HepG2 (cell line): ENCODE measurements around the gene HCK. TPM values are rescaled to one million over a fixed set of nuclear protein-coding genes. Genes with fewer than 3 reads are reported as not detected.

Experiments used
- CCDC6 ChIP-seq: sonication (generic); formaldehyde crosslinking; IDR thresholded peaks from 2 replicates; pipeline ENCODE4 v1.8.1; 2022; ENCODE audit warnings: mild to moderate bottlenecking, missing genetic modification reagents, moderate library complexity
- MNT ChIP-seq: fragments of 450-650 bp; IDR thresholded peaks from 2 replicates; pipeline ENCODE4 v1.6.1; 2016
- POLR2AphosphoS5 ChIP-seq: IDR thresholded peaks from 2 replicates; pipeline ENCODE4 v1.6.1; 2012; ENCODE audit warnings: low read depth, low read length
- RNF2 ChIP-seq: fragments of 450-650 bp; conservative IDR thresholded peaks from 2 replicates; pipeline ENCODE4 v1.6.1; 2016; ENCODE audit warnings: low read depth
- ZBED4 ChIP-seq: sonication (generic); formaldehyde crosslinking; IDR thresholded peaks from 2 replicates; pipeline ENCODE4 v1.4.0; 2020; ENCODE audit warnings: missing genetic modification reagents, borderline replicate concordance
- ZBTB40 ChIP-seq, 2 experiments: fragments of 450-650 bp in 1 of 2; sonication (generic) in 1 of 2; formaldehyde crosslinking in 1 of 2; IDR thresholded peaks; 2 replicates each; pipeline versions ENCODE4 v1.6.1 to v1.8.0; 2016 to 2022; ENCODE audit warnings: antibody characterized with exemption in 1 of 2, mild to moderate bottlenecking in 1 of 2, missing genetic modification reagents in 1 of 2
- ZBTB46 ChIP-seq: sonication (generic); formaldehyde crosslinking; IDR thresholded peaks from 2 replicates; pipeline ENCODE4 v1.4.0; 2020; ENCODE audit warnings: mild to moderate bottlenecking, missing genetic modification reagents, borderline replicate concordance
- ZNF503 ChIP-seq: sonication (generic); formaldehyde crosslinking; IDR thresholded peaks from 2 replicates; pipeline ENCODE4 v1.4.0; 2020; ENCODE audit warnings: missing genetic modification reagents
- polyA plus RNA-seq, 8 experiments: library from polyadenylated mRNA; depleted of rRNA in 3 of 8; stranded (reverse) in 7 of 8; unstranded in 1 of 8; fragments of >200 nt; fragmentation: Illumina TruSeq in 4 of 8; extraction: Trizol in 4 of 8; gene quantifications; 2 replicates each; pipeline versions ENCODE4 v1.2.1 to v1.2.3, GENCODE V29; 2011 to 2016; ENCODE audit warnings: low read depth in 4 of 8, missing spikeins in 1 of 8, mixed read lengths in 1 of 8; ENCODE audit not compliant: insufficient read depth in 1 of 8
- total RNA-seq, 5 experiments: library from RNA; depleted of rRNA; stranded (reverse); fragments of >200 nt; fragmentation: Illumina TruSeq; extraction: Trizol; gene quantifications; 2 replicates each; pipeline ENCODE4 v1.2.3, GENCODE V29; 2016; ENCODE audit warnings: low read depth in 1 of 5

Gene HCK
- total and polyA plus RNA-seq, 2 of the 13 experiments (the other 11 are each of a cell fraction or from before 2014, with no cell fraction given): 0.04 TPM; not detected in 1

GRCh38 chr20:32028647-32029372 lies 23.2 kb upstream of the HCK start (continued):
- TF ChIP-seq ZBTB40 (IDR thresholded peaks at IDR 0.05) (no peak), ZBTB40 (CRISPR knock-in tag; IDR thresholded peaks at IDR 0.05) (no peak), RNF2 (no peak), CCDC6 (no peak), ZBTB46 (CRISPR knock-in tag) (no peak), POLR2AphosphoS5 (peak; percentile 31; the same call in 1 of the 2 replicates), ZBED4 (CRISPR knock-in tag) (no peak), ZNF503 (CRISPR knock-in tag) (no peak), MNT (no peak)
